GF-D8 (cell line): Measurements from ENCODE around the gene DUSP3.

Source experiments
- DNase-seq: peaks from one replicate; lab custom pipeline; 2025; lab: John Stamatoyannopoulos, UW

DUSP3 gene

GRCh38 chr17:43778337-43779144, at the start of gene DUSP3:
TSS of gene DUSP3 (minus strand) at chr17:43778977. CDS start at chr17:43778924, 53 bp downstream.
- DNase-seq, result peak; percentile 49

- no peak for DNase-seq
Measured at GRCh38 chr17:43827596-43827995, 48.8 kb upstream of the DUSP3 start.

- no peak for DNase-seq
Measured at GRCh38 chr17:43826206-43826605, 47.4 kb upstream of the DUSP3 start.

GRCh38 chr17:43825567-43825966, 46.8 kb upstream of the DUSP3 start:
- no peak for DNase-seq

- DNase-seq, result no peak
Measured at GRCh38 chr17:43823350-43824084, 44.7 kb upstream of the DUSP3 start.

GRCh38 chr17:43822570-43823190, 43.9 kb upstream of the DUSP3 start:
- DNase-seq, result no peak

- DNase-seq, result no peak
Measured at GRCh38 chr17:43820759-43821158, 42.0 kb upstream of the DUSP3 start.

GRCh38 chr17:43818966-43819365, 40.2 kb upstream of the DUSP3 start:
- DNase-seq, result no peak

- no peak for DNase-seq
Measured at GRCh38 chr17:43817826-43818225, 39.0 kb upstream of the DUSP3 start.

- DNase-seq, result no peak
Measured at GRCh38 chr17:43816336-43817320, 37.9 kb upstream of the DUSP3 start.

- no peak for DNase-seq
Measured at GRCh38 chr17:43814714-43815113, 35.9 kb upstream of the DUSP3 start.

GRCh38 chr17:43814026-43814425, 35.2 kb upstream of the DUSP3 start:
- no peak for DNase-seq

GRCh38 chr17:43813386-43813785, 34.6 kb upstream of the DUSP3 start:
- no peak for DNase-seq

GRCh38 chr17:43812396-43813265, 33.9 kb upstream of the DUSP3 start:
- DNase-seq, result no peak

- no peak for DNase-seq
Measured at GRCh38 chr17:43810823-43811222, 32.0 kb upstream of the DUSP3 start.

GRCh38 chr17:43810226-43810715, 31.5 kb upstream of the DUSP3 start:
- no peak for DNase-seq

- DNase-seq, result no peak
Measured at GRCh38 chr17:43809121-43809520, 30.3 kb upstream of the DUSP3 start.

GRCh38 chr17:43808076-43808475, 29.3 kb upstream of the DUSP3 start:
- no peak for DNase-seq

- DNase-seq, result no peak
Measured at GRCh38 chr17:43805117-43805516, 26.3 kb upstream of the DUSP3 start.

GRCh38 chr17:43803758-43804157, 25.0 kb upstream of the DUSP3 start:
- DNase-seq, result no peak

- no peak for DNase-seq
Measured at GRCh38 chr17:43801844-43802243, 23.1 kb upstream of the DUSP3 start.
